Endodermal cell (in vitro differentiated cells): ENCODE results near the gene HTATSF1. TPM values are rescaled to one million over a fixed set of nuclear protein-coding genes. Genes with fewer than 3 reads are reported as not detected.

ENCODE experiments used
- DNase-seq: peaks from one replicate; pipeline ENCODE4 v3.0.0-alpha.2; 2017
- H3K27ac ChIP-seq: 2 replicates; pipeline ENCODE4 v1.5.1; 2013; ENCODE audit warnings: mild to moderate bottlenecking, low read depth, low read length, moderate library complexity
- H3K27me3 ChIP-seq: 2 replicates; pipeline ENCODE4 v1.6.1; 2013; ENCODE audit warnings: mild to moderate bottlenecking, low read length, moderate library complexity; ENCODE audit not compliant: insufficient read depth, control insufficient read depth, poor library complexity, severe bottlenecking
- H3K36me3 ChIP-seq: 2 replicates; pipeline ENCODE4 v1.7.0; 2013; ENCODE audit warnings: mild to moderate bottlenecking, low read length, moderate library complexity; ENCODE audit not compliant: control insufficient read depth, insufficient read depth
- H3K4me1 ChIP-seq: one replicate; pipeline ENCODE4 v1.7.0; 2013; ENCODE audit warnings: low read length; ENCODE audit not compliant: control insufficient read depth, insufficient read depth
- H3K4me3 ChIP-seq: 2 replicates; pipeline ENCODE4 v1.5.1; 2013; ENCODE audit warnings: mild to moderate bottlenecking, low read length, moderate library complexity
- H3K9ac ChIP-seq: 2 replicates; pipeline ENCODE4 v1.6.1; 2013; ENCODE audit warnings: mild to moderate bottlenecking, low read length, moderate library complexity; ENCODE audit not compliant: poor library complexity, severe bottlenecking; ENCODE audit errors: extremely low read depth
- H3K9me3 ChIP-seq: 2 replicates; pipeline ENCODE4 v1.6.1; 2013; ENCODE audit warnings: mild to moderate bottlenecking, low read length, moderate library complexity; ENCODE audit not compliant: control insufficient read depth
- H3K27ac Mint-ChIP-seq: 2 replicates; pipeline ENCODE4 v1.8.0; 2020; ENCODE audit warnings: mixed read lengths
- H3K27me3 Mint-ChIP-seq: 2 replicates; pipeline ENCODE4 v1.8.0; 2021; ENCODE audit warnings: mild to moderate bottlenecking, mixed read lengths; ENCODE audit not compliant: insufficient read depth
- H3K36me3 Mint-ChIP-seq: 2 replicates; pipeline ENCODE4 v1.8.0; 2020; ENCODE audit warnings: low read depth, mixed read lengths
- H3K4me1 Mint-ChIP-seq: 2 replicates; pipeline ENCODE4 v1.8.0; 2020; ENCODE audit warnings: mixed read lengths
- H3K4me3 Mint-ChIP-seq: 2 replicates; pipeline ENCODE4 v1.8.0; 2020; ENCODE audit warnings: mild to moderate bottlenecking, moderate library complexity, mixed read lengths
- H3K9me3 Mint-ChIP-seq: 2 replicates; pipeline ENCODE4 v1.8.0; 2020; ENCODE audit warnings: mild to moderate bottlenecking, mixed read lengths
- WGBS, 2 experiments: methylation state at CpG; one replicate each; pipeline versions ENCODE4 v1.1.5 to v1.1.7; 2013; ENCODE audit warnings: missing lambda C conversion rate in 2 of 2, mixed read lengths in 1 of 2; ENCODE audit not compliant: insufficient coverage in 1 of 2, insufficient read length in 1 of 2; 5-methylcytosine and 5-hydroxymethylcytosine counted together
- total RNA-seq, 2 donors: library from RNA; stranded (reverse); fragmentation: NEBNext Ultra II Directional in 1 of 2; extraction: Animal tissue kit (Norgen Biotek cat#: 25700) in 1 of 2; gene quantifications; 2 replicates in 1 of 2; 3 replicates in 1 of 2; pipeline ENCODE4 v1.2.1, GENCODE V29; 2021
- TF ChIP-seq, protein P1 (sequence below): fragments of 200-600 bp; sonication (generic); conservative IDR thresholded peaks from 2 replicates; pipeline ENCODE4 v1.5.0; 2021; ENCODE audit warnings: antibody characterized with exemption, mild to moderate bottlenecking

The HTATSF1 gene
- total RNA-seq, 2 donors from 2014 or later: 61.1 to 75.5 TPM

DNA sequence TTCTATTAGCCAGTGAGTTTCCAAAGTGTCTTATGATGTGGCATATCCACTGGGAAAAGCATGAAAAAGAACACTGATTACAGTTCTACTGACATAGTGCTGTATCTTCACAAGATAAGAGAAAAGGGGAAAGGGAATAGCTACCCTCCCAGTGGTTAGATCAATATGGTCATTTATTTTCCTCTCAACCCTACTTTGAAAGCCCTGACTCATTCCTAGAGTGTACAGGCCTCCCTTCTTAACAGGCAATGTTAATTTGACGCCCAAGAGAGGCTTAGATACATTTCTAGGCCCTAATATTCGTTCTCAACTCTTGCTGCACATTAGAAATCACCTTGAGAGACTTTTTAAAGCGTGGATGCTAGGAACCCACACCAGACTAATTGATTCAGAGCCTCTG, 30.1 kb upstream of the HTATSF1 start:
- DNase-seq: no peak
- no peaks in the 10 kb centered on the region for H3K27me3 Mint-ChIP-seq
- H3K9ac ChIP-seq: no peak overlapping the region
- H3K4me1 ChIP-seq: peaks cover 3% of the 10 kb centered on the region
- no peaks in the 10 kb centered on the region for H3K36me3 ChIP-seq
- H3K4me1 Mint-ChIP-seq: no peaks in the 10 kb centered on the region
- 83% methylated on average over 3 of the region's 3 CpGs; no CpG with 5 or more reads in 1 of the 2 experiments for whole genome bisulfite sequencing, 2 experiments
- no peak overlapping the region for H3K27ac Mint-ChIP-seq
- no peaks in the 10 kb centered on the region for H3K9me3 ChIP-seq
- H3K9me3 Mint-ChIP-seq: peaks cover 63% of the 10 kb centered on the region
- no peaks in the 10 kb centered on the region for H3K27me3 ChIP-seq
- no peak overlapping the region for H3K27ac ChIP-seq
- no peak overlapping the region for H3K4me3 ChIP-seq
- TF ChIP-seq, protein P1, sequence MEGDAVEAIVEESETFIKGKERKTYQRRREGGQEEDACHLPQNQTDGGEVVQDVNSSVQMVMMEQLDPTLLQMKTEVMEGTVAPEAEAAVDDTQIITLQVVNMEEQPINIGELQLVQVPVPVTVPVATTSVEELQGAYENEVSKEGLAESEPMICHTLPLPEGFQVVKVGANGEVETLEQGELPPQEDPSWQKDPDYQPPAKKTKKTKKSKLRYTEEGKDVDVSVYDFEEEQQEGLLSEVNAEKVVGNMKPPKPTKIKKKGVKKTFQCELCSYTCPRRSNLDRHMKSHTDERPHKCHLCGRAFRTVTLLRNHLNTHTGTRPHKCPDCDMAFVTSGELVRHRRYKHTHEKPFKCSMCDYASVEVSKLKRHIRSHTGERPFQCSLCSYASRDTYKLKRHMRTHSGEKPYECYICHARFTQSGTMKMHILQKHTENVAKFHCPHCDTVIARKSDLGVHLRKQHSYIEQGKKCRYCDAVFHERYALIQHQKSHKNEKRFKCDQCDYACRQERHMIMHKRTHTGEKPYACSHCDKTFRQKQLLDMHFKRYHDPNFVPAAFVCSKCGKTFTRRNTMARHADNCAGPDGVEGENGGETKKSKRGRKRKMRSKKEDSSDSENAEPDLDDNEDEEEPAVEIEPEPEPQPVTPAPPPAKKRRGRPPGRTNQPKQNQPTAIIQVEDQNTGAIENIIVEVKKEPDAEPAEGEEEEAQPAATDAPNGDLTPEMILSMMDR: no peak
- no peaks in the 10 kb centered on the region for H3K36me3 Mint-ChIP-seq
- no peak overlapping the region for H3K4me3 Mint-ChIP-seq

DNA sequence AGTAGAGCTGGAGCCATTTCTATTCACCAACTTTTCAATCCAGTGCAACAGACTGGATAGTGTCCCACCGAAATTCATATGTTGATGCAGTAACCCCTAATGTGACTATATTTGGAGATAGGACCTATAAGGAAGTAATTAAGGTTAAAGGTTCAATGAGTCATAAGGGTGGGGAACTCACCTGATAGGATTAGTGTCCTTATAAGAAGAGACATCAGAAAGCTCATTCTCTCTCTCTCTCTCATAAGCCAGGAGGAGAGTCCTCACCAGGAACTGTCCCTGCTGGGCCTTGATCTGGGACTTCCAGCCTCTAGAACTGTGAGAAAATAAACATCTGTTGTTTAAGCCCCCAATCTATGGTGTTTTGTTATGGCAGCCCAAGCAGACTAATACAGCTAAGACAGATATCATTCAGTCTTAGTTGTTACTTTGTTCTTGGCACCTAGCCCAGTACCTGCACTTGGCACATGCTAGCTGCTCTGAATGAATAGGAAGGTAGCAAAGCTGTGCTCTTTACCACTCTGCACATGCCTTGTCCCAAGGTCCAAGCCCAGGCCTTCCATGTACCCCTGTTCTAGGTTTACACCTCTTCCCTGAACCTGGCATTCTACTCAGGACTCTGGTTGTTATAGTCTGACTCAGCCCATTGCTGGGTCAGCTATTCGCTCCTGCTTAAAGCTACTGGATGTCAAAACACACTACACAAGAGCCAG, 28.8 kb upstream of the HTATSF1 start:
- H3K4me1 ChIP-seq: peaks cover 3% of the 10 kb centered on the region
- no peak for DNase-seq
- no peak overlapping the region for H3K4me3 Mint-ChIP-seq
- no peak overlapping the region for H3K27ac ChIP-seq
- TF ChIP-seq, protein P1: no peak
- no peaks in the 10 kb centered on the region for H3K27me3 Mint-ChIP-seq
- H3K4me1 Mint-ChIP-seq: no peaks in the 10 kb centered on the region
- H3K36me3 ChIP-seq: no peaks in the 10 kb centered on the region
- 100% methylated on average over 2 of the region's 2 CpGs; no CpG with 5 or more reads in 1 of the 2 experiments for WGBS, 2 experiments
- no peaks in the 10 kb centered on the region for H3K27me3 ChIP-seq
- peaks cover 62% of the 10 kb centered on the region for H3K9me3 Mint-ChIP-seq
- H3K27ac Mint-ChIP-seq: no peak overlapping the region
- H3K9me3 ChIP-seq: no peaks in the 10 kb centered on the region
- H3K4me3 ChIP-seq: no peak overlapping the region
- no peaks in the 10 kb centered on the region for H3K36me3 Mint-ChIP-seq
- H3K9ac ChIP-seq: no peak overlapping the region

DNA sequence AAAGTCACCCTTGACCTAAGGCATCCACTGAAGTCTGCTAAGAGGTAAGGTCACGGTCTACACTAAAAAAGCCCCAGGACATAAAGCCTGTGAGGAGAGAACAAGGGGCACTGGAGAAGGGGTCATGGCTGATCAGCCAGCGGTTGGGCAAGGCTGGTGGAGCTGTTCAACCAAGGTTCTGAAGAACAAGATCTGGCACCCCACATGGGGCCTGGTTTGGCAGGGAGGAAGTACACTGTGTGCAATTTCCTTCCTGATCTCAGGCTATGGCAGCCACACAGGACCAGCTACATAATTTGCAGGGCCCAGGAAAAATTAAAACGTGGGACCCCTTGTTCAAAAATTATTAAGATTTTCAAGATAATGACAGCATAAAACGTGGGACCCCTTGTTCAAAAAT, 23.7 kb upstream of the HTATSF1 start:
- no peaks in the 10 kb centered on the region for H3K27me3 Mint-ChIP-seq
- H3K27me3 ChIP-seq: no peaks in the 10 kb centered on the region
- WGBS, 2 experiments: 93% methylated on average over 4 of the region's 4 CpGs; no CpG with 5 or more reads in 1 of the 2 experiments
- no peak for DNase-seq
- H3K36me3 Mint-ChIP-seq: no peaks in the 10 kb centered on the region
- no peaks in the 10 kb centered on the region for H3K36me3 ChIP-seq
- TF ChIP-seq, protein P1: no peak
- H3K9ac ChIP-seq: no peak overlapping the region
- no peak overlapping the region for H3K4me3 ChIP-seq
- peaks cover 3% of the 10 kb centered on the region for H3K4me1 ChIP-seq
- H3K27ac ChIP-seq: no peak overlapping the region
- peaks cover 2% of the 10 kb centered on the region for H3K4me1 Mint-ChIP-seq
- no peak overlapping the region for H3K27ac Mint-ChIP-seq
- peaks cover 59% of the 10 kb centered on the region for H3K9me3 Mint-ChIP-seq
- H3K9me3 ChIP-seq: no peaks in the 10 kb centered on the region
- no peak overlapping the region for H3K4me3 Mint-ChIP-seq
